Stomach (tissue), 9 donors: ENCODE measurements around the gene CFLAR. TPM values are rescaled to one million over a fixed set of nuclear protein-coding genes. Genes with fewer than 3 reads are reported as not detected.

ENCODE experiments used
- DNase-seq, 2 donors: peaks; one replicate each; pipeline versions ENCODE4 v3.0.0 to v3.0.0-alpha.2; 2013 to 2019
- H3K27ac ChIP-seq, 5 donors: fragments of 200-600 bp in 4 of 5; sonication (generic) in 4 of 5; one replicate each; pipeline ENCODE4 v1.5.1; 2013 to 2019; ENCODE audit warnings: mild to moderate bottlenecking in 1 of 5, moderate library complexity in 1 of 5
- H3K27me3 ChIP-seq, 3 donors: fragments of 200-600 bp; sonication (generic); one replicate each; pipeline ENCODE4 v1.5.1; 2017 to 2019; ENCODE audit warnings: mixed run types in 1 of 3
- H3K36me3 ChIP-seq, 4 donors: fragments of 200-600 bp; sonication (generic); 1 replicate in 3 of 4; 2 replicates in 1 of 4; pipeline ENCODE4 v1.5.1; 2016 to 2019
- H3K4me1 ChIP-seq, 4 donors: fragments of 200-600 bp; sonication (generic); one replicate each; pipeline ENCODE4 v1.5.1; 2016 to 2019
- H3K4me3 ChIP-seq, 4 donors: fragments of 200-600 bp; sonication (generic) in 3 of 4; one replicate each; pipeline ENCODE4 v1.5.1; 2016 to 2019; ENCODE audit warnings: mild to moderate bottlenecking in 1 of 4
- H3K9me3 ChIP-seq, 4 donors: fragments of 200-600 bp; sonication (generic); one replicate each; pipeline ENCODE4 v1.5.1; 2016 to 2019
- EP300 ChIP-seq: sonication (generic); formaldehyde crosslinking; IDR thresholded peaks from one replicate; pipeline ENCODE4 v1.6.1; 2017; ENCODE audit warnings: antibody characterized with exemption
- POLR2A ChIP-seq, 4 donors: fragments of 450-650 bp; IDR thresholded peaks; one replicate each; pipeline ENCODE4 v1.6.1; 2016; ENCODE audit warnings: antibody characterized with exemption in 4 of 4, control low read depth in 2 of 4, mild to moderate bottlenecking in 1 of 4, moderate library complexity in 1 of 4
- POLR2AphosphoS5 ChIP-seq, 3 donors: sonication (generic); formaldehyde crosslinking; IDR thresholded peaks; one replicate each; pipeline ENCODE4 v1.6.1; 2016; ENCODE audit warnings: antibody characterized with exemption in 3 of 3
- whole genome bisulfite sequencing, 5 donors: extraction: QIAGEN DNeasy Blood & Tissue Kit in 3 of 5; methylation state at CpG; one replicate each; pipeline versions ENCODE4 v1.1.5 to v1.1.7; 2013 to 2018; 5-methylcytosine and 5-hydroxymethylcytosine counted together
- intact Hi-C: fragments of 100-400 bp; cut with DNase I; formaldehyde crosslinking; loops from one replicate; pipeline ENCODE4 v1.15.1; 2023; ENCODE audit warnings: low total_unique reads
- polyA plus RNA-seq, 3 donors: library from polyadenylated mRNA; stranded (reverse); fragments of 200-250 nt; gene quantifications; one replicate each; pipeline ENCODE4 v1.2.3, GENCODE V29; 2013
- total RNA-seq, 5 donors: library from RNA; depleted of rRNA; stranded (reverse); fragments of >200 nt; gene quantifications; one replicate each; pipeline versions ENCODE4 v1.1.0 to v1.2.3, GENCODE V29; 2014 to 2016
- TF ChIP-seq, protein P1 (sequence below), 7 experiments: fragments of 450-650 bp in 4 of 7; fragments of 200-600 bp in 3 of 7; sonication (generic) in 3 of 7; IDR thresholded peaks; one replicate each; pipeline ENCODE4 v1.5.1; 2016 to 2019; ENCODE audit warnings: antibody characterized with exemption in 7 of 7, control low read depth in 2 of 7, mild to moderate bottlenecking in 1 of 7
- donor health status: healthy with polysubstance abuse.
- donor health status: Bipolar disorder and iron deficiency.
- donor health status: healthy.

Gene CFLAR
- total and polyA plus RNA-seq, 8 donors = 23.3 to 424 (median 177) TPM

DNA sequence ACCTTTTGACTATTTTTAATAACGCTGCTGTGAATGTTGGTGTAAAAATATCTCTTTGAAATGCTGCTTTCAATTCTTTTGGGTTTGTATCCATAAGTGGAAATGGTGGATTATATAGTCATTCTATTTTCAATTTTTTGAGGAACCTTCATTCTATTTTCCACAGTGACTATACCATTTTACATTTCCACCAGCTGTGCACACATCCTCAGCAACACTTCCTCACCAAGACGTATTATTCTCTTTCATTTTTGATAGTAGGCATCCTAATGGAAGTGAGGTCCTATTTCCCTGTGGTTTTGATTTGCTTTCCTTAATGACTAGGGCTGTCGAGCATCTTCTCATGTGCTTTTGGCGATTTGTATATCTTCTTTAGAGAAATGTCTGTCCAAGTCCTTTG lies 81.8 kb downstream of the CFLAR start:
- TF ChIP-seq EP300 (no peak), POLR2AphosphoS5 (IDR thresholded peaks at IDR 0.05) (no peak), POLR2A (IDR thresholded peaks at IDR 0.05) (no peak)
- TF ChIP-seq, protein P1, sequence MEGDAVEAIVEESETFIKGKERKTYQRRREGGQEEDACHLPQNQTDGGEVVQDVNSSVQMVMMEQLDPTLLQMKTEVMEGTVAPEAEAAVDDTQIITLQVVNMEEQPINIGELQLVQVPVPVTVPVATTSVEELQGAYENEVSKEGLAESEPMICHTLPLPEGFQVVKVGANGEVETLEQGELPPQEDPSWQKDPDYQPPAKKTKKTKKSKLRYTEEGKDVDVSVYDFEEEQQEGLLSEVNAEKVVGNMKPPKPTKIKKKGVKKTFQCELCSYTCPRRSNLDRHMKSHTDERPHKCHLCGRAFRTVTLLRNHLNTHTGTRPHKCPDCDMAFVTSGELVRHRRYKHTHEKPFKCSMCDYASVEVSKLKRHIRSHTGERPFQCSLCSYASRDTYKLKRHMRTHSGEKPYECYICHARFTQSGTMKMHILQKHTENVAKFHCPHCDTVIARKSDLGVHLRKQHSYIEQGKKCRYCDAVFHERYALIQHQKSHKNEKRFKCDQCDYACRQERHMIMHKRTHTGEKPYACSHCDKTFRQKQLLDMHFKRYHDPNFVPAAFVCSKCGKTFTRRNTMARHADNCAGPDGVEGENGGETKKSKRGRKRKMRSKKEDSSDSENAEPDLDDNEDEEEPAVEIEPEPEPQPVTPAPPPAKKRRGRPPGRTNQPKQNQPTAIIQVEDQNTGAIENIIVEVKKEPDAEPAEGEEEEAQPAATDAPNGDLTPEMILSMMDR (IDR thresholded peaks at IDR 0.05) = no peak
- H3K36me3 ChIP-seq = peaks cover 17 to 84% (median 55%) of the 10 kb centered on the region in 4 donors

DNA sequence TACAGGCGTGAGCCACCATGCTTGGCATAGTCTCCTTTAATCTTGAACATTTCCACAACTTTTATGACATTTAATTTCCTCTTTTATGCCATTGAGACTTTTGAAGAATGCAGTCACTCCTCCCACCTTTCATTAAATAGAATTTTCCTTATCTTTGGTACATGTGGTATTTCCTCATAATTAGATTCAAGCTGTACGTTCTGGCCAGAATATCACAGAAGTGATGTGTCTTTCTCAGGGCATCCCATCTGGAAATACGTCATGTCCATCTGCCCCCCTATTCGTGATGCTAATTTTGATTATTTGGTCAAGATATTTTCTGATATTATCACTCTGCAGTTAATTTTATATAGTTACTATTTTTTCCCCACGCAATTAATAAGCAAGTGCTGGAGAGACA lies 83.9 kb downstream of the CFLAR start:
- no peaks in the 10 kb centered on the region for H3K27me3 ChIP-seq
- intact Hi-C loops = no loop called here
- TF ChIP-seq, protein P1 (IDR thresholded peaks at IDR 0.05) = no peak
- no peak for TF ChIP-seq EP300
- no peak for TF ChIP-seq POLR2AphosphoS5 (IDR thresholded peaks at IDR 0.05)
- TF ChIP-seq POLR2A (IDR thresholded peaks at IDR 0.05) = no peak
- no peak for DNase-seq
- 79 to 87% (median 82%) methylated on average over 5 of the region's 5 CpGs for WGBS, 5 donors
- H3K36me3 ChIP-seq = peaks cover 12 to 80% (median 48%) of the 10 kb centered on the region in 4 donors
- H3K4me1 ChIP-seq = peaks cover 0 to 23% (median 8%) of the 10 kb centered on the region in 4 donors
- H3K4me3 ChIP-seq = no peak overlapping the region
- no peak overlapping the region for H3K27ac ChIP-seq
- no peaks in the 10 kb centered on the region for H3K9me3 ChIP-seq

More for the DNA sequence above, 81.8 kb downstream of the CFLAR start:
- peaks cover 0 to 26% (median 4%) of the 10 kb centered on the region in 4 donors for H3K4me1 ChIP-seq
- H3K4me3 ChIP-seq = no peak overlapping the region
- intact Hi-C loops = no loop called here
- no peaks in the 10 kb centered on the region for H3K27me3 ChIP-seq
- H3K9me3 ChIP-seq = no peaks in the 10 kb centered on the region
- no peak for DNase-seq
- WGBS, 5 donors = 76 to 86% (median 78%) methylated on average over 4 of the region's 4 CpGs
- no peak overlapping the region for H3K27ac ChIP-seq

DNA sequence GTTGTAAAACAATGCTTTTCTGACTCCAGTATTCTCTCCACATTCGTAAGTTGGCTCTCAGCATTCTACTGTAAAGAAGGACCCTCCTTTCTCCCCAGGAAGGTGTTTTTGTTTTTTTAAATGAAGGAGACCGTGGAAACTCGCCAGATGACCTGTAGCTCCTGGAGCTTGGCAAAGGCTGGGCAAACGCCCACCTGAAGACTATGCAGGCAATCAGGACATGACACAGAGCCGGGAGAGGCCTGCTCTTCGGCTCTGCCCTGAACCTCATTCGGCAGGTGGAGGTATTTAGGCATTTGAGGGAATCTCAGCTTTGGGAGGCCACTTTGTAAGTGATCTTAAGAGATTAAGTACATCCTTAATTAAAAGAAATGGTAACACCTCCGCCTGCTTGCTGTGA lies 84.4 kb downstream of the CFLAR start:
- WGBS, 5 donors = 65 to 85% (median 75%) methylated on average over 8 of the region's 8 CpGs
- H3K4me1 ChIP-seq = peaks cover 0 to 23% (median 6%) of the 10 kb centered on the region in 4 donors
- no peaks in the 10 kb centered on the region for H3K9me3 ChIP-seq
- H3K27ac ChIP-seq = no peak overlapping the region
- intact Hi-C loops = no loop called here
- no peak for DNase-seq
- no peaks in the 10 kb centered on the region for H3K27me3 ChIP-seq
- no peak overlapping the region for H3K4me3 ChIP-seq
- TF ChIP-seq EP300 (no peak), POLR2A (IDR thresholded peaks at IDR 0.05) (no peak), POLR2AphosphoS5 (IDR thresholded peaks at IDR 0.05) (no peak)
- TF ChIP-seq, protein P1 (IDR thresholded peaks at IDR 0.05) = no peak
- peaks cover 9 to 82% (median 49%) of the 10 kb centered on the region in 4 donors for H3K36me3 ChIP-seq

DNA sequence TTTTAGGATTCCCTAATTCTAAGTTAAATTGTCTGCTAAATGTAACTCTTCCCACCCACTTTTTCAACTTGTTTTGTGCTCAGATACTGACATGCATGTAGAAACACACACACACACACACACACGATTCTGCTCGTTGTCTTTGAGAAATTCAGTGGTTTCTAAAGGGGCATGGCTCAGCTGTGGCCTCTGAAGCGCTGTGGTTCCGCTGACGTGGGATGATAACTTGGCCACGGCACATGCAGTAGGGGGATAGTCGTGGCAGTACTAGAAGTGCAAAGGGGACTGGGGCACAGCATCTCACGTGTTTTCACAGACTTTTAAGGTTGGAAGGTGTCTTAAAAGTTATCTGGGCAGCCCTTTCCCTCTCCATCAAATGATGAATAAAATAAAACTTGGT lies 85.4 kb downstream of the CFLAR start:
- WGBS, 5 donors = 84 to 91% (median 88%) methylated on average over 8 of the region's 8 CpGs
- no peak for DNase-seq

More for the DNA sequence above, 85.4 kb downstream of the CFLAR start:
- no peak overlapping the region for H3K4me3 ChIP-seq
- H3K4me1 ChIP-seq = peaks cover 0 to 19% (median 0%) of the 10 kb centered on the region in 4 donors
- no peak overlapping the region for H3K27ac ChIP-seq
- no peak for TF ChIP-seq POLR2A (IDR thresholded peaks at IDR 0.05)
- TF ChIP-seq, protein P1 (IDR thresholded peaks at IDR 0.05) = no peak
- no peak for TF ChIP-seq EP300
- TF ChIP-seq POLR2AphosphoS5 (IDR thresholded peaks at IDR 0.05) = no peak
- peaks cover 6 to 81% (median 44%) of the 10 kb centered on the region in 4 donors for H3K36me3 ChIP-seq
- H3K27me3 ChIP-seq = no peaks in the 10 kb centered on the region
- intact Hi-C loops = no loop called here
- H3K9me3 ChIP-seq = no peaks in the 10 kb centered on the region
